NCI-H1417 treated with DMSO at 0.1 percent for 48 hours (cell line): ENCODE measurements around the gene DPP4.
"Not testable (repeated sequence)": the region's sequence is repeated elsewhere in the genome, so short reads cannot be mapped to it uniquely, and the experiment has no call there.

ENCODE experiments used
- DNase-seq: peaks from one replicate; lab custom pipeline; 2025; lab: John Stamatoyannopoulos, UW

Gene DPP4

DNA sequence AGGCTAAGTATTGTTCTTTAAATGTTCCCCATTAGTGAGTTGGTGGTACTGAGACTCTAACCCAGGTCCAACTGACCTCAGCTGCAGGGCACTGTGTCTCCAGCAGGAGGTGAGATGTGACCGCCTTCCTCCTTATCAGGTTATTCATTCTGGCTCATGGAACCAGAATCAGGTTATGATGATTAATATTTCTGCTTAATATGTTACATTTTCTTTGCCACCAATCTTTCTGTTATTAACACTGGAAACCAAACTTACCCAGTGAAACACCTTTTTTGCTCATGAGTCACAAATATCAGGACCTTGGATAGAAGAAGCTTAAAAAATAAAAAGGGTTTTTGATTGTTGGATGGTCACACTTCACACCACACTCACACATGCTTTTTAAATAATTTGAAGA, 85.4 kb downstream of the DPP4 start:
- DNase-seq = no peak

DNA sequence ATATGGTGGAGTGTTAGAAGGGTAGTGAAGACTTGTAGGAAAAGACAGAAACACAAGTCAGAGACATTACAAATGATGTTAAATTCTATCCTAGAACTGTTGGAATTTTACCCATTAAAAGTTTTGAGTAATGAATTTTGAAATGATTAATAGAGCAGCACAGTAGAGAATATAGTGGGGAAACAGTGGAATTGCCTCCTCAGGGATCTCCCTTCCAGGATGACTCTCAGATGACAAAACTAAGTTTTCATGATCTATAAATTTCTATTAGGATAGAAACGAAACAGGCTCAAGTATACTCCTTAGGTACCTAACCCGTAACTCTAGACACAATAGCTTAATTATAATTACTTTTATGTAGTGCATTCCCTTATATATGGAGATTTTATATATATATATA, 86.7 kb downstream of the DPP4 start:
- DNase-seq = no peak

DNA sequence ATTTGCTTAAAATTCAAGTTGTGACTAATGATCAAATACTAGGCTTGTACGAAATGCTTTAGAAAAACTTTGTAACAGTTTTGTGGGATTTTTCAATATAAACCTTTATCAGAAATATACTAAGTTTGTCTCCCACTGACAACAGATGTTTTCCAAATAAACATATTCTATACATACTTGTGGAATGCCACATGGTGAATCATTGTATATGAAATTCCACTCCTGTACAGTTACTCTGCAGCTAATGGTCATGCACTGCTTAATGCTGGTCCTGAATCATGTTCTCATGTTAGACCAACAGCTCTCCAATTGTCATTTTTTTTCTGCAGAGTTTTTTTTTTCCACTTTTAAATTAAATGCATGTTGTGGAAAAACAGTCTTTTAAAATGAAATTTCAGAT, 90.1 kb downstream of the DPP4 start:
- DNase-seq = no peak

DNA sequence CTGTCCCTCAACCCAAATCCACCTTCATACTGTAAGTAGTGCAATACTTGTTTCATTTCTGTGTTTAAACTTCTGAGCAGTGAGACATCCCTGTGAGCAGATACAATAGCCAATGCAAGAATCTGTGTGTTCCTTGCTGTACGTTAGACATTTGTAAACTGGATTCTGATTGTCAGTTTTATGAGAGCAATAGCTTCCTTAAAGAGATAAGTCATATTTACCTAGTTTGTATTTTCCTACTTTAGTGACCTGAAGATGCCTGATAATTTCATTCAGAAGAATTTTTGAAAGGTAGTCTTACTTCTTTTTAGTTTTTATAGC, 90.7 kb downstream of the DPP4 start:
- no peak for DNase-seq

DNA sequence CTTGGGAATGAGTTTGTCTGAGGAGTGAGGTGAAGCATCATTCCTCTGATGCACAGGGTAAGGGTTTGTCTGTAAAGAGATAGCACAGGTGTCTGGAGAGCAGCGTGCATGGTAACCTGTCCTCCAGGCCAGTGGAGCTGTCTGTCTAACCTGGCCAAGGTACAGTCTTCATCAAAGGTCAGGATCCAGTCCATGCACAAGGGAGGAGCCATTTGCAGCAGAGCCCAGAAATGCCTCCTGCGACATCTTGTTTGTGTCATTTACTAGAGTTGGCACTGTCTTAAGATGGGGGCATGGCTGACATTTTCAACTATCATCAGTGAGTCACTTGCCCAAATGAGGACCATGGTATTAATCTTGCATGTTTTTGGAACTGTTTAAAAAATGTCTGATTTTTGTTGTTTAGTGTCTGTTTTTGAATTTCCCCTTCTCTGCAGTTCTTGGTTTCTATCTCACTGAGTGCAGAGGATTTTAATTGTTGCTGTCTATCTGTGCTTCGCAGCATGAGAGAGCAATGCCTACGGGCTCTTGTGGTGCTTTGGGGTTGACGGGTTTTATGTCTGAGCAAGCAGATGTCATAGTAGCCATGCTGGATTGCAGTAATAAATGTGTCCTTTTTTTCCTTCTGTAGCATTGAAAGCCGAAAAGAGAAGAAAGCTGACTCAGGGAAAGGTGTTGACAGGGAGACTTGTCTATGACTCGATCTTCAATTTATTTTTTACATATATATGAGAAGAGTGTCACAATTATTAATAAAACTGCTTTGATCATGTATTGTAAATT, 91.3 kb downstream of the DPP4 start:
- DNase-seq = no peak

DNA sequence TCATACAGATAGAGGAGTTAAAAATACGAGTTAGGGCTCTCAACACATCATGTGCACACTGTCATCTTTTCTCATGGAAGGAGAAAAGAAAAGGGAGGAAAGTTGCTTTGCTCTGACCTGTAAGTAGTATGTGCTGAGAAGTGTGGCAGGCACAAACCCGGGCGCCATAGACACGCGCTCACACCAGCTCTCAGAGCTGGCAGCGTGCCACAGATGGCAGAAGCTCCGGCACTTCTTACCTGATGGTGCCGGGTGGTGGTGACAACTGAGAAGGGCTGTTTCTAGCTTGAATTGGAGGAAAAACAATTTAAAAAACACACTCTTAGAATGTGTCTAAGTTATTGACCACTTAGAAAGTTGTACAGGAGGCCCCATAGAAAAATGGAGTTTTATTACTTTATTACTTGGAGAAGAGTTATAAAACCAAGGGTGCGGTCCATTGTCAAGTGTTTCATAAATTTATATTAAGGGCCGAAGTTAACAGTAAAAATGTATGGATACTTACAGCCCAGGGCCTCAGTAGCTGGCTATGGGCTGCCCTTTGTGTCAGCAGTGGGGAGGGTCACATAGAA, 92.2 kb downstream of the DPP4 start:
- DNase-seq = no peak

DNA sequence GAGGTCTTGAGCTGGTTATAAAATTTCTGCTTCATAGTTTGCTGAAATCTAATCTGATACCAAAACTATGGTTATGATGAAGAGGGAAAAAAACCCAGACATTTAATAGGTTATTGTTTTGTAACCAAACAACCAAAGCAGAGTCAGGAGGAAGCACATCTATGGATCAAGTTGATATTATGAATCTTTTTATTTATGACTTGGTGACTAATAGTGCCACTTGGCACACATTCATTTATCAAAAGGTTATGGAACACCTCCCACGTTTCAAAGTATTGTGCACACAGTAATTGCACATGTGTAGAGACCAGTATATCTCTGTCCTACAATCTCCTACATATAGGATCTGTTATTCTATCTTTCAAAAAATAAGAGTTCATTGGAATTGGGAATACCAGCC, 93.0 kb downstream of the DPP4 start:
- no peak for DNase-seq

DNA sequence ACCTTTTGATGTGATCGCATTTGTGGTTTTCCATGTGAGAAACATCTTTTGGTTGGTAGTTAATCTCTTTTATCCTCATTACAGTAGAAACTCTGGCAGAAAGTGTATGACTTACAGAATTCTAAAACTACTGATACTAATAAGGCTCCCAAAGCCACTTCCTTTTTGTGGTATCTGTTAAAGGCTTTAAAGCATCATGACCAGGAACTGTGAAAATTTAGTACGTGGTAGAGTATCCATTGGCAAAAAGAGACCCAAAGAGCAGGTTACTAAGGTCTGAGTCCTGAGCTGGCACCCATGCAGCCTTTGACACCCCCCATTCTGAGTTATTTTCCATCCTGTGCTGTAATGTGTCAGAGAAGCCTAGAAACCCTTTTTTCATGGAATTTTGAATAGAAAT, 94.5 kb downstream of the DPP4 start:
- DNase-seq = no peak

DNA sequence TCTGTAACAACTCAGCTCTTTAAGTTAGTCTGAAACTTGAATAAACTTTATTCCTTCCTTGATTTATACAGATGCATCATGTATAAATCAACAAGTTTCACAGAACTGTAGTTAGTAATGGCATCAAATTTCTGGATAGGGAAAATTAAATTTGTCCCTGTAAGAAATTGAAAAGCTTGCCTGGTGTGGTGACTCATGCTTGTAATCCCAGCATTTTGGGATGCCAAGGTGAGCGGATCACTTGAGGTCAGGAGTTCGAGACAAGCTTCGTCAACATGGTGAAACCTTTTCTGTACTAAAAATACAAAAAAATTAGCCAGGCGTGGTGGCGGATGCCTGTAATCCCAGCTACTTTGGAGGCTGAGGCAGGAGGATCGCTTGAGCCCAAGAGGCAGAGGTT, 96.1 kb downstream of the DPP4 start:
- not testable (repeated sequence) for DNase-seq

DNA sequence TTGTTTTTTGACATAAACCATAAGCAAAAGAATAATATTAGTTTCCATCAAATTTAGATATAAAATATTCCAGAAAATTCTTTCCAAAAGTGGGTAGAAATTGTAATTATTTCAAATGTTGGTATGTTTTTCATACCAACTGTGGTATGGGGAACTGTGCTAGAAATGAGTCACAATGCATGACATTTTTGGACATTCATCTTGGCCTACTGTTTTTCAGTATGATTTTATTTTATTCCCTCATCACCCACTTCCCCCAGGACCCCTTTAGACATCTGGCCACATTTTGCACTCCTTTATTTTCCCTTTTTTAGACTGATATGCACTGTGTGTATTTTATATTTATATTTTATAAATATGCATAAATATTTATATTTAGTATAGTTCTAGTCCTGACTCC, 97.1 kb downstream of the DPP4 start:
- DNase-seq = no peak

DNA sequence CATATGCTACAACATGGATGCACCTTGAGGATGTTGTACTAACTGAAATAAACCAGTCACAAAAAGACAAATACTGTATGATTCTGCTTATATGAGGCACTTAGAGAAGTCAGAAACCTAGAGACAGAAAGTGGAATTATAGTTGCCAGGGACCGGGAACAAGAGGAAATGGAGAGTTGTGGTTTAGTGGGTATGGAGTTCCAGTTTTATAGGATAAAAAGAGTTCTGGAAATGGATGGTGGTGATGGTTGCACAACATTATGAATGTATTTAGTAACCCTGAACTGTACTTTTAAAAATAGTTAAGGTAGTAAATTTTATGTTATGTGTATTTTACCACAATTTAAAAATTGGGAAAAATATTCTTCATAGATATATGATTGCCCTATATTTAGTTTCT, 97.7 kb downstream of the DPP4 start:
- DNase-seq = no peak

DNA sequence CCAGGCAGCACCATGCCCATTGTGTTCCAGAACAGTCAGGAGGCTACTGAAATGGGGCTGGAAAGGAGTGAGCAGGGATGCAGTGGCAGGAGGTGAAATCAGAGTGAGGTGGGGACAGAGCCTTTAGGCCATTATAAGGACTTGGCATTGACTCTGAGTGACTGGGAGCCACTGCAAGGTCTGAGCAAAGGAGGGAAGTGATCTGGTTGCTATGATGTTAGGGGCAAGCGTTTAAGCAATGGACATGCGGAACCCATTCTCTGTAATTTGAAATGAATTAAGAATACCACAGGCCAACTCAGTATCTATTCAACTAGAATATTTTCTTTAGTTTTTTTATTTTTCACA, 98.2 kb downstream of the DPP4 start:
- no peak for DNase-seq

DNA sequence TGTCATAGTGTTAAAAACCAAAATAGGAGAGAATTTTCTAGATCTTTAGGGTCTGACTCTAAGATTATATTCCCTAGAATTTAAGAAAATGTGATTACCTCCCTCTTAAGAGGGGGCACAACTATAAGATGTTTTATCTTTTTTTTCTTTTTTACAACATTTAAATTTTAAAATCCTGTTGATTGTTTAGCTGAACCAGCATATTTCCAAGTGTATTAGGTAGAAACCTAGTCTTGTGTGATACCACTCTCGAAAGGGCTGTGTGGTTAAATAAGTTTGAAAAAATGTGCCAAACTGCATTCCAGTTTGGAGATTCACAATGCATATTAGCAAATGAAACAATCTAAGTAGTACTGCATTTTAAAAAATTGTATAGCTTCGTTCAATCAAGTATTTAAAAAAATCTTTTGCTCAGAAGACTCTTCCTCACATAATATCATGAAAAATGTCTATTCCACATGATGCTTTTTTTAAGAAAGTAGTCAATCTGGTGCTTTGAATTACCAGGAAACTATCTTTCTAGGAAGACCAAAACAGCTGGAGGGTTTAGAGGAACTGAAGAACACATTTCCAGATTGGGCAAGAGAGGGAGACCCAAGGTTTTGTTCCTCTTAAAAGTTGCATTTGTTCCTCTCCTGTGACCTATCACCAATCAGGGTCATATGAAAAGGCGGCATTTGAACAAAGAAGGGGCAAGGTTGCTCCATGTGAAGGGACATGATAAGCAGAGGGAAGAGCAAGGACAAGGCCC, 98.8 kb downstream of the DPP4 start:
- no peak for DNase-seq

DNA sequence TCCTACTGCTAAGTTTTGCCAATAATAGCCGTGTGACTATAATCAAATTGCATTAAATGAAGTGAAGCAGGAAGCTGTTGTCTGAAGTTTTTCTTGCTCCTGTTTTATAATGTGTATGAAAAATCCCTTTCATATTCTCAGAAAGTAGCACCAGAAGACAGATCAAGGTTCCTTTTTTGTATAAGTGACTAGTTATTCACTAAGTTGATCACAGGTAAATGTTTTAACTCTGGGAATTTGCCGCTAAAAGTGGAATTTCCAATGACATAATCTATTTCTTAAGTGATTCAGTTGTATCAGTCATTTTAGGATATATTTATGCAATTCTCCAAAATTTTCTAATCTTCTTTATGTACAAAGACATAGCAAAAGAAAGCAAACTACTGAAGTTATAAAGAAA, 99.6 kb downstream of the DPP4 start:
- no peak for DNase-seq

DNA sequence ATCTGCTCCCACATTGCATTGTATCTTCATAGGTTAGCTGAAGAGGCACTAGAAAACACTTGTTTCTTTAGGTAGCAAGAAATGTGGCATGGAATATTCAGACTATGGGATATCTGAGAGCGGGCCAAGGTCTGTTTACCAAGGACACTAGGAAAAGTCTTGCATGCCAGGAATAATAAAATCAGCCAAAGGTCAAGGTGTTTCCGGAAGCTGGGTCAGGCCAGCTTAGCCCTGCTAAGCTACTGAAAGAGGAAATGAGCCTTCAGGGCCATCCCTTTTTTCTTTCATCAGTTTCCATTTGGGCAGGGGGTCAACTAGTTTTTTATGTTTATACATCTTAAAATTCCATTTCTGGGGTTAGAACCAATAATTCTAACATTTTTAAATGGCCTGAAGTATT, 101.1 kb downstream of the DPP4 start:
- no peak for DNase-seq

DNA sequence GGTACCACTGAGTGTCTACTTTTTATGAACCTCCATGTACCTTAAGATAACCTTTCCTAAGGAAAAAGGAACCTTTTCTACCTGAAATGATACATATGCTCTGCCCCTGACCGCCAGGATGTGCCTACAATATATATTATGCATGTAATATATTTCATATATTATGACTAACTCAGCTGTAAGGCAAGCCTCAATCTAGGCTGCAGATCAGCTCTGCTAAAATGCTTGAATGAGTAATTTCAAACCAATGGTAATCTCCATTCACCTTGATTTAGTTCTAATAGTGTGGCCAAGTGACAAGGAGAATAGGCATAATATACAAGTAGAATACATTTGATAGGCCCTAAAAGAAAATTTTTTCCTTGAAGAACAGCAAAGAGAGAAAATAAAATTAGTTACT, 101.8 kb downstream of the DPP4 start:
- DNase-seq = no peak

DNA sequence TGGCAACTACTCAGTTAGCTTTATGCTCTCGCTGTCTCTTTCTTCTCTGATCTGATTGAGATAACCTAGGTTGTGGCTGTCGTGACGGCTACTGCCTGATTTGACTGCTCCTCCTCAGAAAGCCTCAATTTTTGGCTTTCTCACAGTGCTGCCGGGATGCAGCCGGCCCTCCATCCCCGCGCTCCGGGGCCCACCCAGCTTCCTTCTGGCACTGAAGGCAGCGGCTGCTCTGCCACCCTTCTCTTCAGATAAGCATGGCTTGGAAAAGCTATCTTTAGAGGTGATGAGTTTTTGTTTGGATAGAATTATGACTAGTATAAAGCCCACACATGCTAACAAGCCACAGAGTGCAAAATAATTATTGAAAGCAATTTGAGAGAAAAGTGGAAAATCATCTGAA, 102.5 kb downstream of the DPP4 start:
- DNase-seq = no peak

DNA sequence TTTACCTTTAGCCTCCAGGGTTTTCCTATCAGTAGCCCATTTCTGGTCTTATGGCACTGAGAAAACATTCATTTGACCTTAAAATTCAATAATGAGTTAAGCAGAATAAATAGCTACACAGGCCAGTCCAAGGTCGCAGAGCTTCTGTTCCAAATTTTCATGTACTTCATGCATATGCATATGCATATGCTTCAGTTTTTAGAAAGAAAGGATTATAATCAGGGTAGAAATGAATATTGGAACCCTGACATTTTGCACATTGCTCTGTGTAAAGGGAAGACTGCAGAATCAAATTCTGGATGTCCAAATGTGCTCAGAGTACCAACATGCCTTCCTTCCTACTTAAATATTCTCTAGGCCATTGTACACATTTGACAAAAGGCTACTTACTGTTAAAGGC, 104.9 kb downstream of the DPP4 start:
- no peak for DNase-seq

DNA sequence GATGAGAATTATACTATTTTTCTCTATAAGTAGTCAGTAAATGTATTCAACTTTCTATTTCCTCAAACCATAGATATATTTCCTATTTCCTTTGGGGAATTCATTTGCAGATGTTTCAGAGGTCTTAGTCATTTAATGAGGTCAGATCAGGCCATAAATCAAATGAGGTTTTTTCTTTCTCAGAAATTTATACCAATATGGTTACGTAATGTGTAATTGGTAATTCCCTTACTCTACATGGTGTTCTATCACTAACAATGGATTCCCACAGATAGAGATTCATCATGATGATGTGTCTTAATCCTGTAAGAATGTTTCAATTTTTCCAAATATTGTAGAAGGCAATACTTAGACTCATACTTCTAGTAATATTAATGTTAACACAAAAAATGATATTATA, 108.0 kb downstream of the DPP4 start:
- no peak for DNase-seq

DNA sequence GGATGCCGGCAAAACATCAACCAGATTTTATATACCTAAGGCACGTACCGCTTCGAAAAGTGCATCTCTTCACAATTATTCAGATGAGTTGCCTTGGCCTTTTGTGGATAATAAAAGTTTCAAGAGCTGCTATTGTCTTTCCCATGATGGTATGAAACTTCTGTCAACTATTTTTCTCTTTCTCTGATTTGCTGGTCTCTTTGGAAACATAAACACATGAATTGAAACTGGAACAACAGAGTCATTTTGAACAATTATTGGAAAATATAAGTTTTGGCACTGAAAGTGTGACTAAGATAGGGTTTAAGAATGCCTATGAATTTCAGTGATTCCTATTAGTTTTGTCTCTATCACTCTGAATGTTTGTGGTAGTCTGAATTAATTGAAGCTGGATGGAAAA, 109.9 kb downstream of the DPP4 start:
- no peak for DNase-seq

DNA sequence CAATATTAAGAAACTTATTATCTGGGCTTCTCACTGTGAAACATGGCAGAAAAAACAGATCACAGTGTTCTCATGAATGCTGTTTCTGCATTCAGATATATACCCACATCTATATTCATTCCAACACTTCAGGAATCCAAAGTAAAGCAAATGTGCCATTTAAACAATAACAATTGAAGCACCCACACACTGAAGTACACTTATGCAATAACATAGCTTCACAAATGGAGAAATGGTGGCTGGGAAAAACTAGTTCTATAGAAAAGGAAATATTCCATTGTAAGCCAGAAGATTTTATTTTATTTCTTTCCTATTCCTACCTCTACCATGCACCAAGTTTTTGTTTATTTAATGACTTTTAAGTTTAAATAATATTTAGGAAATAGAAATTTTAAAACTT, 111.9 kb downstream of the DPP4 start:
- no peak for DNase-seq

DNA sequence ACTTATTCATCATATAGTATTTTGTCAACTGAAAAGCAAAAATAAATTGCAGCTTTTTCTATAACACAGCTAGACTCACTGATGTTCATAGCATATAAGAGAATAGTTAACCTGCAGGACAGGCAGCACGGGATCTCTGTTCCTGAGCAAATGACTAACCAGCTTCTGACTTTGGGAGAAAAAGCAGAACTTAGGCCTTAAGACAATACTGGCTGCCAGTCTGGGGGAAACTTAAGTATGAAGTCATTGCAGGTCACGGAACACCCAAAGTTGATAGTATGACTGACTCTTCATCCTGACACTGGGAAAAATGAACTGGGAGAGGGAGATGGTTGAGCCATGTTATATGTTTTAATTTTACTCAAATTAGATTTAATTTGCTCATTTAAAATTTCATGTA, 113.0 kb downstream of the DPP4 start:
- no peak for DNase-seq

DNA sequence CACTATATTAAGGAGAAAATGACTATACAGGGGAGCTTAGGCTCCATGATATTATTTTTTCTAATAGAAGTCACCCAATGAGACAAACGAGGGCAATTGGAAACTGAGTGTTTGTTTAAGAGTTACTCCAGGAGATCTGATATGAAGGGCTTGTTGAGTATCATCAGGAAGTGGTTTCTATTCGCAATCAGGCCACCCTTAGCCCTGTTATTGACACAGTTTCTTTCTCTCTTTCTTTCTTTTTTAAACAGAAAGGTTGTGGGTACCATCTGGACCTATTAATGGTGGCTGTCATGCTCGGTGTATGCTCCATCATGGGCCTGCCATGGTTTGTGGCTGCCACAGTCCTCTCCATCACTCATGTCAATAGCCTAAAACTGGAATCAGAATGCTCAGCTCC, 117.3 kb downstream of the DPP4 start:
- DNase-seq = no peak

DNA sequence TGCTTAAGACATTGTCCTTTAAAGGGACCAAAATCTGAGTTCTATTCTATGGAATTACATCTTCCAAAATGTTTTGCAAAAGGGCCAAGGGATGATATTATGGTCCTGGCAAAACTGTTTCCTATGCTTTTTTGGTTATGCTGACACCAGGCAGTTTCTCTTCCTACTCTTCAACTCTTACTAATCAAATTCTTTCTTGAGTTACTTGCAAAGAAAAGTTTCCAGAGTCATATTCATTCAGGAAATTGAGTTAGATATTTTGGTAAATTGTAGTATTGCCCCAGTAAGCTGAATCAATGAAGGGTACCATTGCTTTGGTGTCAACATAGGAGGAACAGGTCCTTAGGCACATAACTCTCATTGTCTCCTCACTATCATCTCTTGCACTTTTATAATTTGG, 118.8 kb downstream of the DPP4 start:
- DNase-seq = no peak
